Sigmoid colon (tissue), 7 donors: Measurements from ENCODE around the gene EBI3. TPM values are rescaled to one million over a fixed set of nuclear protein-coding genes. Genes with fewer than 3 reads are reported as not detected.

Experiments
- DNase-seq: peaks from one replicate; pipeline ENCODE4 v3.0.0-alpha.2; 2019
- H3K27ac ChIP-seq, 4 donors: fragments of 200-600 bp; sonication (generic); one replicate each; pipeline ENCODE4 v1.5.1; 2016 to 2019; ENCODE audit warnings: mild to moderate bottlenecking in 1 of 4
- H3K27me3 ChIP-seq, 3 donors: fragments of 200-600 bp; sonication (generic); one replicate each; pipeline ENCODE4 v1.5.1; 2019; ENCODE audit warnings: mild to moderate bottlenecking in 1 of 3
- H3K36me3 ChIP-seq, 4 donors: fragments of 200-600 bp; sonication (generic); one replicate each; pipeline ENCODE4 v1.5.1; 2016 to 2019
- H3K4me1 ChIP-seq, 4 donors: fragments of 200-600 bp; sonication (generic); one replicate each; pipeline ENCODE4 v1.5.1; 2017 to 2019
- H3K4me3 ChIP-seq, 4 donors: fragments of 200-600 bp; sonication (generic); one replicate each; pipeline ENCODE4 v1.5.1; 2017 to 2019; ENCODE audit warnings: mild to moderate bottlenecking in 2 of 4, moderate library complexity in 1 of 4
- H3K9me3 ChIP-seq, 4 donors: fragments of 200-600 bp in 3 of 4; sonication (generic) in 3 of 4; one replicate each; pipeline versions ENCODE4 v1.5.1 to v1.6.1; 2013 to 2019
- EP300 ChIP-seq, 4 donors: sonication (generic); formaldehyde crosslinking; IDR thresholded peaks; one replicate each; pipeline ENCODE4 v1.6.1; 2017; ENCODE audit warnings: antibody characterized with exemption in 4 of 4
- POLR2A ChIP-seq, 2 donors: fragments of 450-650 bp; IDR thresholded peaks; one replicate each; pipeline ENCODE4 v1.6.1; 2016; ENCODE audit warnings: antibody characterized with exemption in 2 of 2, mild to moderate bottlenecking in 2 of 2, moderate library complexity in 2 of 2
- POLR2AphosphoS5 ChIP-seq, 4 donors: sonication (generic); formaldehyde crosslinking; IDR thresholded peaks; one replicate each; pipeline ENCODE4 v1.6.1; 2017; ENCODE audit warnings: antibody characterized with exemption in 4 of 4
- WGBS, 2 donors: extraction: QIAGEN DNeasy Blood & Tissue Kit; methylation state at CpG; one replicate each; pipeline ENCODE4 v1.1.7; 2013; 5-methylcytosine and 5-hydroxymethylcytosine counted together
- intact Hi-C: fragments of 100-400 bp; cut with DNase I; formaldehyde crosslinking; loops from one replicate; pipeline ENCODE4 v1.15.1; 2023
- polyA plus RNA-seq, 3 donors: library from polyadenylated mRNA; stranded (reverse); fragments of 200-250 nt; gene quantifications; one replicate each; pipeline ENCODE4 v1.2.3, GENCODE V29; 2013
- total RNA-seq, 4 donors: library from RNA; depleted of rRNA; stranded (reverse); fragments of >200 nt; gene quantifications; one replicate each; pipeline ENCODE4 v1.1.0, GENCODE V29; 2016
- TF ChIP-seq, protein P1 (sequence below), 4 experiments: fragments of 450-650 bp in 3 of 4; fragments of 200-600 bp in 1 of 4; IDR thresholded peaks; one replicate each; pipeline ENCODE4 v1.5.1; 2016 to 2019; ENCODE audit warnings: antibody characterized with exemption in 4 of 4, mild to moderate bottlenecking in 3 of 4, moderate library complexity in 2 of 4
- donor health status: healthy with polysubstance abuse.
- donor health status: Bipolar disorder and iron deficiency.
- donor health status: healthy.

The EBI3 gene
- total and polyA plus RNA-seq, 7 donors = 1.7 to 17.6 (median 3.6) TPM

GRCh38 chr19:4197228-4197624, 32.1 kb upstream of the EBI3 start:
- no peak overlapping the region for H3K27ac ChIP-seq
- 85 to 88% methylated on average over 5 of the region's 5 CpGs for WGBS, 2 donors
- H3K9me3 ChIP-seq = no peaks in the 10 kb centered on the region
- TF ChIP-seq EP300 (IDR thresholded peaks at IDR 0.05) (no peak), POLR2AphosphoS5 (IDR thresholded peaks at IDR 0.05) (no peak), POLR2A (IDR thresholded peaks at IDR 0.05) (no peak)
- TF ChIP-seq, protein P1, sequence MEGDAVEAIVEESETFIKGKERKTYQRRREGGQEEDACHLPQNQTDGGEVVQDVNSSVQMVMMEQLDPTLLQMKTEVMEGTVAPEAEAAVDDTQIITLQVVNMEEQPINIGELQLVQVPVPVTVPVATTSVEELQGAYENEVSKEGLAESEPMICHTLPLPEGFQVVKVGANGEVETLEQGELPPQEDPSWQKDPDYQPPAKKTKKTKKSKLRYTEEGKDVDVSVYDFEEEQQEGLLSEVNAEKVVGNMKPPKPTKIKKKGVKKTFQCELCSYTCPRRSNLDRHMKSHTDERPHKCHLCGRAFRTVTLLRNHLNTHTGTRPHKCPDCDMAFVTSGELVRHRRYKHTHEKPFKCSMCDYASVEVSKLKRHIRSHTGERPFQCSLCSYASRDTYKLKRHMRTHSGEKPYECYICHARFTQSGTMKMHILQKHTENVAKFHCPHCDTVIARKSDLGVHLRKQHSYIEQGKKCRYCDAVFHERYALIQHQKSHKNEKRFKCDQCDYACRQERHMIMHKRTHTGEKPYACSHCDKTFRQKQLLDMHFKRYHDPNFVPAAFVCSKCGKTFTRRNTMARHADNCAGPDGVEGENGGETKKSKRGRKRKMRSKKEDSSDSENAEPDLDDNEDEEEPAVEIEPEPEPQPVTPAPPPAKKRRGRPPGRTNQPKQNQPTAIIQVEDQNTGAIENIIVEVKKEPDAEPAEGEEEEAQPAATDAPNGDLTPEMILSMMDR (IDR thresholded peaks at IDR 0.05) = no peak
- peaks cover 17 to 67% (median 62%) of the 10 kb centered on the region in 3 donors for H3K27me3 ChIP-seq
- H3K36me3 ChIP-seq = no peaks in the 10 kb centered on the region
- DNase-seq = no peak
- no peak overlapping the region for H3K4me3 ChIP-seq
- H3K4me1 ChIP-seq = peaks cover 0 to 9% (median 8%) of the 10 kb centered on the region in 4 donors
- intact Hi-C loops = no loop called here

DNA sequence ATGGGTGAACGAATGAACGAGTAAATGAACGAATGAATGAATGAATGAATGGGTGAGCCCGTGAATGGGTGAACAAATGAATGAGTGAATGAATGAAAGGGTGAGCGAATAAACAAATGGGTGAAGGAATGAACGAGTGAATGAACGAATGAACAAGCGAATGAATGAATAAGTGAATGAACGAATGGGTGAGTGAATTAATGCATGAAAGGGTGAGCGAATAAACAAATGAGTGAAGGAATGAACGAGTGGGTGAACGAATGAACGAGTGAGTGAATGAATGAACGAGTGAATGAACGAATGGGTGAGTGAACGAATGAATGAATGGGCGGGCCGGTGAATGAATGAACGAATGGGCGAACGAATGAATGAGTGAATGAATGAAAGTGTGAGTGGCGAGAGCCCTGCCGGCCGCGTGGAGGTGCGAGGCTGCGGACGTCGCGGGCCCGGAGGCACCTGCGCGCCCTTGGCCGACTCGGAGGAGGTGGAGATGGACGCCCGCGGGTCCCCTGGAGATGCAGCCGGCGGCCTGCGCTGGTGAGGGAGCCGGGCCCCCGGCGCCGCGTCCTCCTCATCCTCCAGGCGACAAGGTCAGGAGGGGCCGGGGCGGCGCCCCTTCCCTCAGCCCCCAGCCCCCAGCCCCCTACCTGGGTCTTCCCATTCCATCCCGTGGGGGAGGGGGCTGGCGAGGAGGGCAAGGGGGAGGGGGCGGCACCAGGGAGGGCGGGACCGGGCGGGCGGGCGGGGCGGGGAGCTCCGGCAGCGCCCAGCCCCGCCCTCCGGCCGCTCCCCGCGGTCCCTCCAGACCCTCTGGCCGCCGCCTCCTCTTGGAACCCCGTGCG, 31.5 kb upstream of the EBI3 start:
- H3K4me3 ChIP-seq = peak overlapping the region in 2 of 4 donors; percentile 9 to 15

DNA sequence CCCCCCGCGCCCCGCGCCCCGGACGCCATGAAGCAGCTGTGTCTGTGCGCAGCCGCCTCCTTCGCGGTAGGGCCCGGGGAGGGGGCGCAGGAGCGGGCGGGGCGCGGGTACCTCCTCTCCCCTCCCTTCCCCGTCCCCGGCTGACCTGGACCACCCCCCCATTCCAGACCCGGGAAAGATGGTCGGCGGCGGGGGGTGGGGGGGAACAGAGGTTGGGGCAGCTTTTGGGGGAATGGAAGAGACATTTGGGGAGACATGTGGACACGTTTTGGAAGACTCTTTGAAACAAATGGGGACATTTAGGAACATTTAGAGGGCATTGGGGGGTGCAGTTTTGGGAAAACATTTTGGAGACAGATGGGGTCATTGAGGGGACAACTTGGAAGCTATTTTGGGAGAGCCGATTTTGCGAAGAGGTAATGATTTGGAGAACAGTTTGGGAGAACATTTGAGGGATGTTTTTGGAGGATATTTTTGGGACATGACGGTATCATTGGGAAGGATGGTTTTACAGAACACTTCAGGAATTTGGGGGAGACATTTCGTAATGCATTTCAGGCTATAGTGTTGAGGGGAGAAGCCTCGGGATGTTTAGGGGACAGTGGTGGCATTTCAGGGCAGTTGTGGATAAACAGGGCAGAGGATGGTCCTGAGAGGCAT, 30.7 kb upstream of the EBI3 start:
- H3K4me1 ChIP-seq = peaks cover 0 to 9% (median 8%) of the 10 kb centered on the region in 4 donors
- no peak for DNase-seq
- intact Hi-C loops = no loop called here
- peaks cover 17 to 62% (median 49%) of the 10 kb centered on the region in 3 donors for H3K27me3 ChIP-seq
- H3K27ac ChIP-seq = no peak overlapping the region
- TF ChIP-seq, protein P1 (IDR thresholded peaks at IDR 0.05) = no peak
- TF ChIP-seq POLR2A (IDR thresholded peaks at IDR 0.05) = no peak
- TF ChIP-seq POLR2AphosphoS5 (IDR thresholded peaks at IDR 0.05) = no peak
- TF ChIP-seq EP300 (IDR thresholded peaks at IDR 0.05) = no peak
- peak overlapping the region in 2 of 4 donors; percentile 9 to 15 for H3K4me3 ChIP-seq
- WGBS, 2 donors = 9 to 14% methylated on average over 28 of the region's 28 CpGs
- no peaks in the 10 kb centered on the region for H3K9me3 ChIP-seq
- no peaks in the 10 kb centered on the region for H3K36me3 ChIP-seq

More for the DNA sequence above, 31.5 kb upstream of the EBI3 start:
- intact Hi-C loops = no loop called here
- Histone ChIP-seq H3K9me3 (no peaks in the 10 kb centered on the region), H3K27me3 (peaks cover 17 to 63% (median 56%) of the 10 kb centered on the region in 3 donors), H3K4me1 (peaks cover 0 to 9% (median 8%) of the 10 kb centered on the region in 4 donors), H3K36me3 (no peaks in the 10 kb centered on the region), H3K27ac (no peak overlapping the region)
- TF ChIP-seq, protein P1 (IDR thresholded peaks at IDR 0.05) = no peak
- TF ChIP-seq POLR2AphosphoS5 (IDR thresholded peaks at IDR 0.05) = peak in 1 of 4 donors; percentile 19
- WGBS, 2 donors = 17 to 18% methylated on average over 64 to 66 of the region's 70 CpGs
- no peak for DNase-seq

- DNase-seq = no peak
- peaks cover 17 to 51% (median 38%) of the 10 kb centered on the region in 3 donors for H3K27me3 ChIP-seq
- H3K27ac ChIP-seq = no peak overlapping the region
- no peaks in the 10 kb centered on the region for H3K9me3 ChIP-seq
- H3K4me1 ChIP-seq = peaks cover 0 to 13% (median 9%) of the 10 kb centered on the region in 4 donors
- TF ChIP-seq EP300 (IDR thresholded peaks at IDR 0.05) = no peak
- TF ChIP-seq, protein P1 (IDR thresholded peaks at IDR 0.05) = no peak
- no peak for TF ChIP-seq POLR2AphosphoS5 (IDR thresholded peaks at IDR 0.05)
- no peak for TF ChIP-seq POLR2A (IDR thresholded peaks at IDR 0.05)
- H3K36me3 ChIP-seq = no peaks in the 10 kb centered on the region
- no peak overlapping the region for H3K4me3 ChIP-seq
- intact Hi-C loops = no loop called here
- WGBS, 2 donors = 43 to 71% methylated on average over 33 of the region's 33 CpGs
These were observed 29.5 kb upstream of the EBI3 start for GRCh38 chr19:4199699-4200293.
